Brain pericyte (primary cell): ENCODE measurements around the gene COLEC12.
A peak's percentile ranks its signal among the peaks of the same experiment; 100 is the strongest.

ENCODE experiments used
- DNase-seq: peaks from one replicate; pipeline ENCODE4 v3.0.0-alpha.2; 2012; ENCODE audit warnings: low read depth, low spot score

Gene COLEC12

DNA sequence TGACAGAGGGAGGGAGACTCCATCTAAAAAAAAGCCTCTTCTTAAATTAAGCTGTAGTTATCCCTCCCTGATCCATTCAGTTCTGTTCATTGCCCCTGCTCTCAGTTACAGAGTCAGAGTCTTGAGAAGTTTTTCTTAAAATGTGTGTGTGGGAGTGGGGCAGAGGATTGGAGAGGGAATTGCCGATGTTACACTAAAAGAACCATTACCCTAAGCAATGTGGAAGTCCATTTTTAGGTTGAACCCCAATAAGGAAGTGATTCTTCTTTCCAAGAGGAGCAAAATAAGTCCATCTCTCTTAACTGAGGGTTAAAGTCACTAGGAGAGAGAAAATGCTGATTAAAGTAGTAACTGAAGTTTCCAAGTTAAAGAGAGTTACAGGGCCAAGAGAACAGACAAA lies 211.5 kb downstream of the COLEC12 start:
- DNase-seq, result no peak

DNA sequence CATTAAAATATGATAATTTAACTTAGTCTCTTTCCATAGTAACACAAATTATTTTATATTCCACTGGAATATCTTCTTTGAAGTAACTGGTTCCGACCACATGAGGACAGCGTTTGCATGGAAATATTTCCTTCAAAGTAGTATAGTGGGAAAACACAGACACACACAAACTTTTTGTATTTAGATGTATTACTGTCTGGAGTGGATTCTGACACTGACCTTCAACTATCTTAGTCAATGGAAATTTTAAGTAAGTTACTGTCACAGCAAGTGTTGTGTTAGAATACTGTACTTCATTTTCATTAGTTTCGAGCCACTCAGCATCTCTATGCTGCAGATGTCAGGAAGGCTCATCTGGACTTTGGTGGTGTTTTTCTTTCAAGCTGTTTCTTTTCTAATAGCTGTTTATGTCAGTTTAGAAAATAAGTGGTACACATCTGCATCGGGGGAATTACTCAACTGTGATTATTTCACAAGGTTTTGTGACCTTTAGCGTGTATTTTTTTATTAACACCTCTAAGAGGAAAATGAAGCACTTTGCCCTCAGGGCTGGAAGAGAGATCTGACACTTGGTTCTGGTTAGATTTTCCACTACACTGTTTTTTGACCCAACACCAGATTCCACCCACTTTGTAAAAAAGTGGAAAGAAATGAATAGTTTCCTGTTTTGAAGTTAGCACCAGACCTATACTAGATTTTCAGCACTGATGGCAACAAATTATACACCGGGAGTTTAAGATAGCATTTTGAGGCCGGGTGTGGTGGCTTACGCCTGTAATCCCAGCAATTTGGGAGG lies 213.8 kb downstream of the COLEC12 start:
- no peak for DNase-seq

DNA sequence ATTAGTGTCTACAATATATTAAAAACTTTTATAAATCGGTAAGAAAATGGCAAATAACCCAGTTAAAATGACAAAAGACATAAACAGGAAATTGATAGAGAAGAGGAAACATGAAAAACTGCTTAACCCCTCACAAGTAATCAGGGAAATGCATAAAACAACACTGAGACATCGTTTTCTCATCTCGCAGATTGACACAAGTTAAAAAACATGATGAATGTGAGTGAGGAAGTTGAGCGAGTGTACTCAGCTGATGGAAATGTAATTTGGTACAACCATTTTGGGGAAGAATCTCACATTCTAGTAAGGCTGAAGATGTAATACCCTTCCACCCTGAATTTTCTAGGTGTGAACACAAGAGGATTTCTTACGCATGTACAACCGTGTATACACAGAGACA lies 214.7 kb downstream of the COLEC12 start:
- no peak for DNase-seq

DNA sequence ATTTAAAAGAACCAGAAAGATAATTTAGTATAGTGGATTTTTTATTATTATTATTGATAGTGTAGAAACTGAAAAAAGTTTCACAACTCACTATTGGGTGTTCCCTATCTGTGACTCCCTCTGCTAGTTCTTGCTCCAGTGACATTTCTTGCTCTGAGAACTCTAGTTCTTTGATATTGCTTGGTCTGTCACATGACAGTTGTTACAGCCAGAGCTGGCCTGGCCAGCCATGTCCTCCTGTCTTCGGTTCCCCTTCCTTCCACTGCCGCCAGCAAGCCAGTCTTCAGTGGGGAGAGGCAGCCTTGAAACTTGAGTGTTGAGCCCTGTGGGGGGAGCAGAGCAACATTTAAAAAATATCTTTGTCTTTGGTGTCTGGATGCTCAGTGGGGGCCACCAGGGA lies 225.0 kb downstream of the COLEC12 start:
- DNase-seq, result no peak

DNA sequence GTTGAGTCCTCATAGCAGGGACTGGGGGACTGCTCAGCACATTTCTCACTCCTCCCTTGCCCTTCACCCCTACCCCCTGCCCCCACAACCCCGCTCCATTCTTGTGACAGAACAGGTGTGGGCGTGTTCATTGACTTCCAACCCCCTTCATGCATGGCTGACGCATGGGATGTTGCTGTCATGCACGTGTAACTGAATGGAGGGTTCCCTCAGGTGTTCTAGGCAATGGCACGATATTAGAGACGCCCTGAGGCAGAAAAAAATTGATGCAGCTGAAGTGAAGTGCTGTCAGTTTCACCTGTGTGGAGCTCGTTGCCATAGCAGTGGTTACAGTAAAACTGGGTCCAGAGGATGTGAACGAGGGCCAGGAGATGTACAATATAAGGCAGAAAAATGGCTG lies 226.2 kb downstream of the COLEC12 start:
- DNase-seq, result no peak

DNA sequence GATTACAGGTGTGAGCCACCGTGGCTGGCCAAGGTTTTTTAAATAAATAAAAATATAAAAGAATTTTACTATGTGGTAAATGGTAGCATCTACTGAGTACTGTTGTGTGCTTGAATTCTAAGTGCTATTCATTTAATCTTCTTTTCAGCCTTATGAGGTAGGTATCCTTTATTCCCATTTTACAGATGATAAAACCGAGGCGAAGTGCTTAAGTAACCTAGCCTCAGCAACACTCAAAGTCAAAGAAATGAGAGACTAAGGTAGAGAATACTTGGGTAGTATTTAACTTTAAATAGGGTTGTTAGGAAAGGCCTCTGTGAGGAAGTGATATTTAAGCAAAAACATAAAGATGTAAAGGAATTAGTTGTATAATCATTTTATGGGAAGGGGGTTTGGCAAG lies 227.0 kb downstream of the COLEC12 start:
- DNase-seq, result no peak

DNA sequence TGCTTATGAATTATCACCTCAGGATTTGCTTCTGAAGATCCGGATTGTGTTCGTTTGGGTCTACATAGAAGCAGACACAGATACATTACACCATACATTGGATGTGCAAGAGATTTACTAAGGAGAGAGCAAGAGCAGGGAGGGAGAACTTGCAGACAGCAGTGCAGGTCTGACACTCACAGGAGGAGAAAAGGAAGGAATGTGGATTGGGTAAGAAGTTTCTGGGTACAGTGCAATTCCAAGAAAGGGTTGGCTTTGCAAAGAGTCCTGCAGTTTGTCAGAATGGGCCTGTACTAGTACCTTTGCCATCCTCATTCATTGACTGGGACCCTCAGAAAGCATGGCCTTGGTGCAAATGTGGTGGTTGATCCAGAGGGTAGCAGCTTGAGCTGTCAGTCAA lies 227.9 kb downstream of the COLEC12 start:
- DNase-seq, result no peak

DNA sequence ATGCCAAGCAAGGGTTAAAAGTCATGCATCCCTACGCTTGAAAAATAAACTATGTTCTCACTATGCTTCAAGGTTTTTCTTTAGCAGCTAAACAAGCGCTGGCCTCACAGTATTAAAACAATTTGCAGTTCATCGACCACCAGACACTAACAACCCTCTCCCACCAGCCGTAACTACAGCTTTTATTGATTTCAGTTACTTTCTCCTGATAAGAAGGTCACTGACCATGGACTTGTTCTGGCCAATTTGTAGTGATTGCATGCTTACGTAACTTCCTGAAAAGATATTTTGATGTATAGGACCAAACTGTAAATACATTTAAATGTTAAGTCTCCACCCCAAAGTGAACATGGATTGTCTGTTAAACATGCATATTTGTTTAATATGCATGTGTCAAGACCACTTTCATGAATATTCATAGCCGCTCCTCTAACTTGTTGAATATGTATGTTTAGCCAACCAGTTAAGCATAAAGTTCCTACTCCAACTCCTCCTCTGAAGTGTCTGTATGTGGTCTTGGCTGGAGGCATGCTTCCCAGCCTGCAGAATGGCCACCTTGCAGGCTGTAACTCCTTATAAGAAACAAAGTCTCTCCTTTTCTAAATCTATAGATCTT lies 230.9 kb downstream of the COLEC12 start:
- no peak for DNase-seq

DNA sequence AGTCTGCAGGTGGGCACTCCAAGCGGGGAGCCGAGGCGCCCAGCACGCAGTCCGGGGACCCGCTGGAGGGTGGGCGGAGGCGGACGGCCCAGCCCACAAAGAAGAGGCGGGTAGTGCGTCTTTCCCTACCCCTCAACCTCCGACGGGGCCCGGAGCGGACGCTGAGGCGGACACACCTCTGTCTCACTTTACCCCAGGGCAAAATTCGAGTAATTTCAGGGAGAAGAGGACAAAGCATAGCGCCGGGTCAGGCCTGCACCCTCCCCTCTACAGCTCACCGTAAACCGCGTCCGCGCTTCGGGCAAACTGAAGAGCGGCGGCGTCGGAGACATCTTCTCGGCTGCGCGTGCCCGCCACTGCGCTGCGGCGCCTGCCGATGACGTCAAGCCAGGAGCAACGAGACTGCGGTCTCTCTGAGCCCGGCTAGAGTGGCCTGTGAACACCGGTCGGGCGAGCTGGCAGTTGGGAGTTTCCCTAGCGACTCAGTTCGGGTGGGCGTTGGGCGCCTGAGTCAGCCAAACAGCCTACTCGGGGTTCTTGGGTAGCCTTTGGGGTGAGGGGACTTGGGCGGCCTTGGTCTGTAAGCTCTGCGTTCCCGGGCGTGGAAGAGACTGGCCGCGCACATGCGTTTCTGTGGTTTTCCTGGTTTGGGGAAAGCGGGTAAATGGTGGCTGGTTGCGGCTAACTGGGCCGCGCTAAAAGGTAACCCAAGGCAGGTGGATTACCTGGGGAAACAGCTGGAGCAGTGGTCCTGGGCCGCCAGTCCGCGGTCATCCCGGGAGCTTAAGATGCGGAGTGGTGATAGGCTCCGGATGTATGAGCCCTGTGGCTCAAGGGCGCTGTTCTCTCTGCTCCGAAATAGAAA lies 232.6 kb downstream of the COLEC12 start, which contains the start of gene THOC1:
THOC1 (minus strand) TSS at position 360 of the 865 bp plus-strand sequence; CDS start at position 332, 28 bp downstream.
- DNase-seq, result peak; percentile 64

DNA sequence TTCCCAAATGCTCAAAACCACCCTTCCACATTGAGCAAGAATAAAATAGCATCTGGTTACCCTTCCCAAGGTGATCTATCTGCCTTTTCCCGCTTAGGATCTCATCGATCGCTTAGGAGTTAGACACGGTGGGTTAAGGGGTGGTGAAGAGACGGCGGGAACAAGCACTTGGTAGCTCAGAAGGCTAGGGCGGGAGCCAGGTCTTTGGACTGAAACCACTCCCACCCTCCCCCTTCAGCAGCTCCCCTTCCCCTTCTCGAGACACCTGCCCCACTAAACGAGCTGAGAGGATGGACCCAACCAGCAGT lies 233.2 kb downstream of the COLEC12 start:
- no peak for DNase-seq
